K562 (cell line): Measurements from ENCODE around the gene GALNT16. TPM values are rescaled to one million over a fixed set of nuclear protein-coding genes. Genes with fewer than 3 reads are reported as not detected.

Experiments
- ATAC-seq: fragments of 200-7000 bp; cut with Tn5 transposase; 3 replicates; pipeline ENCODE4 v1.9.1; 2020; ENCODE audit warnings: moderate library complexity
- BruUV-seq: library from RNA; stranded (reverse); fragments of 400-500 nt; replicated peaks from 2 replicates; lab custom pipeline; 2021; lab: Mats Ljungman, UMichigan
- CTCF ChIA-PET: fragments of 300-600 bp; formaldehyde crosslinking; extraction: SDS; loops from one replicate; lab custom pipeline; 2021; ENCODE audit warnings: low intra/inter-chr PET ratio; lab: Yijun Ruan, JAX
- POLR2A ChIA-PET: fragments of 300-600, 350-650 bp; sonication (Branson Sonifier 250); formaldehyde crosslinking; extraction: SDS; loops from one replicate; lab custom pipeline; 2021; ENCODE audit warnings: antibody characterized with exemption, inconsistent platforms; lab: Yijun Ruan, JAX
- DNase-seq, 4 experiments: peaks; one replicate each; pipeline versions ENCODE4 v3.0.0 to v3.0.0-alpha.2; 2011 to 2018; ENCODE audit warnings: low spot score in 3 of 4, mixed read lengths in 3 of 4; ENCODE audit errors: extremely low read depth in 1 of 4
- FAIRE-seq: peaks from 2 replicates; lab custom pipeline; 2011; peaks lifted over from hg19 to GRCh38; lab: Jason Lieb, UNC
- H2AFZ ChIP-seq: 2 replicates; pipeline ENCODE4 v1.6.0; 2011; ENCODE audit warnings: low read depth, low read length, control low read depth, inconsistent platforms
- H3K27ac ChIP-seq: fragments of 200-600 bp; 3 replicates; pipeline ENCODE4 v1.8.0; 2011; ENCODE audit warnings: low read depth, mild to moderate bottlenecking, control low read depth, inconsistent platforms, low read length, moderate library complexity, mixed read lengths; ENCODE audit errors: extremely low read depth
- H3K27me3 ChIP-seq, 2 experiments: fragments of 300-600 bp in 1 of 2; 2 replicates in 1 of 2; 3 replicates in 1 of 2; pipeline versions ENCODE4 v1.6.0 to v1.8.0; 2011; ENCODE audit warnings: inconsistent platforms in 2 of 2, low read length in 2 of 2, mild to moderate bottlenecking in 1 of 2, mixed read lengths in 1 of 2, moderate library complexity in 1 of 2; ENCODE audit not compliant: control insufficient read depth in 2 of 2, insufficient read depth in 2 of 2
- H3K36me3 ChIP-seq: fragments of 300-600 bp; 3 replicates; pipeline ENCODE4 v1.8.0; 2011; ENCODE audit warnings: mild to moderate bottlenecking, low read length, inconsistent platforms; ENCODE audit not compliant: control insufficient read depth, insufficient read depth
- H3K4me1 ChIP-seq, 2 experiments: fragments of 200-600 bp in 1 of 2; replicated peaks in 1 of 2; 2 replicates in 1 of 2; 3 replicates in 1 of 2; pipeline versions ENCODE4 v1.5.1 to v1.8.0; 2011; ENCODE audit warnings: inconsistent platforms in 2 of 2, low read length in 2 of 2, mild to moderate bottlenecking in 1 of 2, mixed read lengths in 1 of 2, moderate library complexity in 1 of 2; ENCODE audit not compliant: control insufficient read depth in 2 of 2, insufficient read depth in 2 of 2
- H3K4me2 ChIP-seq: 2 replicates; pipeline ENCODE4 v1.6.1; 2011; ENCODE audit warnings: low read length, control low read depth, inconsistent platforms, mixed read lengths; ENCODE audit not compliant: insufficient read depth
- H3K4me3 ChIP-seq: fragments of 200-600 bp; sonication (generic), shearing (Covaris generic); 2 replicates; pipeline ENCODE4 v1.5.1; 2016; ENCODE audit warnings: control low read depth, inconsistent platforms
- H3K79me2 ChIP-seq: fragments of 200-600 bp; 3 replicates; pipeline ENCODE4 v1.8.0; 2011; ENCODE audit warnings: low read length, inconsistent platforms; ENCODE audit not compliant: control insufficient read depth, insufficient read depth
- H3K9ac ChIP-seq, 2 experiments: 2 replicates each; pipeline versions ENCODE4 v1.6.0 to v1.6.1; 2011; ENCODE audit warnings: low read depth in 2 of 2, low read length in 2 of 2, control low read depth in 1 of 2, inconsistent platforms in 1 of 2, mild to moderate bottlenecking in 1 of 2, mixed read lengths in 1 of 2; ENCODE audit not compliant: insufficient read depth in 1 of 2
- H3K9me1 ChIP-seq: one replicate; pipeline ENCODE4 v1.6.0; 2011; ENCODE audit warnings: inconsistent platforms, mild to moderate bottlenecking, low read length, moderate library complexity; ENCODE audit not compliant: control insufficient read depth, insufficient read depth
- H3K9me3 ChIP-seq: replicated peaks from 2 replicates; pipeline ENCODE4 v1.5.1; 2011; ENCODE audit warnings: low read depth, low read length, inconsistent platforms; ENCODE audit not compliant: control insufficient read depth, insufficient read depth
- H4K20me1 ChIP-seq: replicated peaks from 2 replicates; pipeline ENCODE4 v1.6.1; 2011; ENCODE audit warnings: low read length, inconsistent platforms, mixed read lengths; ENCODE audit not compliant: control insufficient read depth, insufficient read depth
- BDP1 ChIP-seq: IDR thresholded peaks from 3 replicates; pipeline ENCODE4 v1.6.1; 2011; ENCODE audit not compliant: insufficient read length, insufficient read depth
- BRD4 ChIP-seq: fragments of 200-600 bp; sonication (generic); IDR thresholded peaks from 2 replicates; pipeline ENCODE4 v1.6.1; 2017; ENCODE audit warnings: inconsistent platforms
- EHMT2 ChIP-seq: fragments of 450-650 bp; IDR thresholded peaks from 2 replicates; pipeline ENCODE4 v1.6.1; 2018; ENCODE audit warnings: antibody characterized with exemption
- GTF2E2 ChIP-seq: fragments of 200-800 bp; sonication (Bioruptor generic); IDR thresholded peaks from 2 replicates; pipeline ENCODE4 v1.6.1; 2016; ENCODE audit warnings: missing genetic modification characterization, missing compliant biosample characterization
- KAT7 ChIP-seq: sonication (generic); formaldehyde crosslinking; IDR thresholded peaks from 2 replicates; pipeline ENCODE4 v1.8.0; 2022; ENCODE audit warnings: missing genetic modification reagents, mild to moderate bottlenecking, borderline replicate concordance
- MCM7 ChIP-seq, 2 experiments: fragments of 450-650 bp; IDR thresholded peaks; 2 replicates each; pipeline ENCODE4 v1.6.1; 2016 to 2018
- POLR2B ChIP-seq: fragments of 450-650 bp; IDR thresholded peaks from 2 replicates; pipeline ENCODE4 v1.6.1; 2018; ENCODE audit warnings: low read depth; ENCODE audit not compliant: partially characterized antibody
- SNRNP70 ChIP-seq: fragments of 200-400 bp; formaldehyde crosslinking; optimal IDR thresholded peaks from 2 replicates; pipeline ENCODE3; 2017; ENCODE audit warnings: low read depth, low read length
- XRCC3 ChIP-seq: fragments of 450-650 bp; IDR thresholded peaks from 2 replicates; pipeline ENCODE4 v1.6.1; 2017; ENCODE audit warnings: mild to moderate bottlenecking, moderate library complexity
- ZFP1 ChIP-seq: fragments of 450-650 bp; formaldehyde crosslinking; IDR thresholded peaks from 2 replicates; pipeline ENCODE4 v1.4.0; 2020; ENCODE audit warnings: mild to moderate bottlenecking, mixed read lengths
- ZNF23 ChIP-seq: fragments of 250-450 bp; sonication (Bioruptor Pico); IDR thresholded peaks from 2 replicates; pipeline ENCODE4 v1.4.0; 2020; ENCODE audit warnings: mild to moderate bottlenecking
- ZNF232 ChIP-seq: sonication (generic); formaldehyde crosslinking; IDR thresholded peaks from 2 replicates; pipeline ENCODE4 v1.8.0; 2022; ENCODE audit warnings: mild to moderate bottlenecking, missing genetic modification reagents
- ZNF507 ChIP-seq: conservative IDR thresholded peaks from 2 replicates; pipeline ENCODE4 v1.6.1; 2017; ENCODE audit warnings: missing genetic modification characterization, missing compliant biosample characterization
- WGBS: fragments of 100-300 bp; shearing (Covaris generic); methylation state at CpG from one replicate; pipeline ENCODE4 v1.1.6; 2016; ENCODE audit warnings: low coverage, mixed read lengths; ENCODE audit not compliant: insufficient coverage; ENCODE audit errors: missing lambda C conversion rate; 5-methylcytosine and 5-hydroxymethylcytosine counted together
- in situ Hi-C: fragments of 300-500 bp; cut with MboI; formaldehyde crosslinking; loops from 4 replicates; pipeline ENCODE4 v1.15.0; 2018; ENCODE audit warnings: inconsistent platforms, mixed read lengths
- intact Hi-C: fragments of 100-400 bp; cut with micrococcal nuclease; formaldehyde crosslinking; loops from 2 replicates; pipeline ENCODE4 v1.14.2; 2022
- polyA plus RNA-seq, 8 experiments: library from polyadenylated mRNA; depleted of rRNA in 4 of 8; stranded (reverse) in 5 of 8; unstranded in 3 of 8; fragments of >200 nt; fragmentation: Nextera tagmentation in 2 of 8; fragmentation: Illumina TruSeq in 1 of 8; extraction: Ambion mirVana in 2 of 8; extraction: Trizol in 1 of 8; gene quantifications; 2 replicates each; pipeline versions ENCODE4 v1.2.1 to v1.2.3, GENCODE V29; 2011 to 2014; ENCODE audit warnings: inconsistent platforms in 1 of 8, missing spikeins in 1 of 8
- total RNA-seq, 7 experiments: library from RNA; depleted of rRNA in 6 of 7; stranded (reverse); fragments of >200 nt in 6 of 7; fragmentation: Illumina TruSeq in 2 of 7; extraction: Trizol in 2 of 7; gene quantifications; 2 replicates each; pipeline versions ENCODE4 v1.2.1 to v1.2.3, GENCODE V29; 2011 to 2021; ENCODE audit warnings: low replicate concordance in 1 of 7
- TF ChIP-seq, protein P1 (sequence below): fragments of 200-800 bp; sonication (Bioruptor generic); IDR thresholded peaks from 2 replicates; pipeline ENCODE4 v1.6.1; 2017; ENCODE audit warnings: missing genetic modification characterization, missing compliant biosample characterization
- TF ChIP-seq, protein P2 (sequence below): fragments of 450-650 bp; IDR thresholded peaks from 2 replicates; pipeline ENCODE4 v1.6.1; 2018; ENCODE audit warnings: mild to moderate bottlenecking, low read depth; ENCODE audit not compliant: partially characterized antibody

The GALNT16 gene
- total and polyA plus RNA-seq, 9 of the 15 experiments (the other 6 are each of a cell fraction or from before 2014, with no cell fraction given): not detected

DNA sequence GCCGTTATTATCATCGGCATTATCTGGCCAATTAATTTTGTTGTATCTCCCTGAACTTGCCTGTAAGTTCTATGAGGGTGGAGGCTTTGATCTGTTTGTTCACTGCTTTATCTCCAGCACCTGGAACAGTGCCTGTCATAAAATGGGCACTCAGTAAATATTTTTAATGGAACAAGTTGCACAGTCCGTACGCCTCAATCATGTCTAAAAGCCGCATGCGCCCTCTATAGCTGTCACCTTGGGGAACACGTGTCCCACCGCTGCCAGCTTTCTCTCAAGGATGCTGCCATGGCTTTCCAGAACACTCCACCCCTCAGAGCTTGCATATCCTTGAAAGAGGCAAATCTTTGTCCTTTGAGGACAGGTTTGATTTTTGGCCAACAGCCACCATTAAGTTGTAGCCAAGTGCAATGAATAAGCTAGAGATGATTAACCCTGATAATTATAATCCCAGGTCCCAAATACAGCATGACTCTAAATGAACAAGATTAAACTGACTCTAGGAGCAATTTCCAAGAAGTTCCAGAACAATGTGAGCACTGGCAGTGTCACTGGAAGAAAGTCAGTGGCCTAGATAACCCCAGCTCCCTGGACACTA, 83.1 kb downstream of the GALNT16 start:
- DNase-seq (no peak), FAIRE-seq (no peak), ATAC-seq (no peak)
- no peak overlapping the region for H3K4me3 ChIP-seq
- H3K9me3 ChIP-seq: no peaks in the 10 kb centered on the region
- no peak overlapping the region for H3K27ac ChIP-seq
- no peaks in the 10 kb centered on the region for H3K36me3 ChIP-seq
- no peak overlapping the region for H2AFZ ChIP-seq
- intact Hi-C loops: no loop called here
- TF ChIP-seq, protein P1, sequence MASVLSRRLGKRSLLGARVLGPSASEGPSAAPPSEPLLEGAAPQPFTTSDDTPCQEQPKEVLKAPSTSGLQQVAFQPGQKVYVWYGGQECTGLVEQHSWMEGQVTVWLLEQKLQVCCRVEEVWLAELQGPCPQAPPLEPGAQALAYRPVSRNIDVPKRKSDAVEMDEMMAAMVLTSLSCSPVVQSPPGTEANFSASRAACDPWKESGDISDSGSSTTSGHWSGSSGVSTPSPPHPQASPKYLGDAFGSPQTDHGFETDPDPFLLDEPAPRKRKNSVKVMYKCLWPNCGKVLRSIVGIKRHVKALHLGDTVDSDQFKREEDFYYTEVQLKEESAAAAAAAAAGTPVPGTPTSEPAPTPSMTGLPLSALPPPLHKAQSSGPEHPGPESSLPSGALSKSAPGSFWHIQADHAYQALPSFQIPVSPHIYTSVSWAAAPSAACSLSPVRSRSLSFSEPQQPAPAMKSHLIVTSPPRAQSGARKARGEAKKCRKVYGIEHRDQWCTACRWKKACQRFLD (CRISPR knock-in tag): no peak
- no peak for TF ChIP-seq ZNF232
- no peak for TF ChIP-seq GTF2E2 (tag)
- no peak for TF ChIP-seq XRCC3
- no peak for TF ChIP-seq BDP1
- TF ChIP-seq, protein P2, sequence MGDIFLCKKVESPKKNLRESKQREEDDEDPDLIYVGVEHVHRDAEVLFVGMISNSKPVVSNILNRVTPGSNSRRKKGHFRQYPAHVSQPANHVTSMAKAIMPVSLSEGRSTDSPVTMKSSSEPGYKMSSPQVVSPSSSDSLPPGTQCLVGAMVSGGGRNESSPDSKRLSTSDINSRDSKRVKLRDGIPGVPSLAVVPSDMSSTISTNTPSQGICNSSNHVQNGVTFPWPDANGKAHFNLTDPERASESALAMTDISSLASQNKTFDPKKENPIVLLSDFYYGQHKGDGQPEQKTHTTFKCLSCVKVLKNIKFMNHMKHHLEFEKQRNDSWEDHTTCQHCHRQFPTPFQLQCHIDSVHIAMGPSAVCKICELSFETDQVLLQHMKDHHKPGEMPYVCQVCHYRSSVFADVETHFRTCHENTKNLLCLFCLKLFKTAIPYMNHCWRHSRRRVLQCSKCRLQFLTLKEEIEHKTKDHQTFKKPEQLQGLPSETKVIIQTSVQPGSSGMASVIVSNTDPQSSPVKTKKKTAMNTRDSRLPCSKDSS: no peak
- no peak for TF ChIP-seq SNRNP70
- TF ChIP-seq BRD4: no peak
- TF ChIP-seq ZFP1 (CRISPR knock-in tag): no peak
- no peak for TF ChIP-seq MCM7 (IDR thresholded peaks at IDR 0.05)
- no peak for TF ChIP-seq KAT7
- no peak for TF ChIP-seq ZNF507
- TF ChIP-seq POLR2B: no peak
- TF ChIP-seq EHMT2: no peak
- TF ChIP-seq ZNF23: no peak
- POLR2A ChIA-PET: no interaction called here
- in situ Hi-C loops: no loop called here
- no peaks in the 10 kb centered on the region for H3K9me1 ChIP-seq
- H3K79me2 ChIP-seq: no peaks in the 10 kb centered on the region
- H3K27me3 ChIP-seq: peaks cover 8 to 49% of the 10 kb centered on the region in 2 experiments; a peak in 4 of 5 replicates
- 4% methylated on average over 7 of the region's 8 CpGs for WGBS
- CTCF ChIA-PET: no interaction called here
- no peaks in the 10 kb centered on the region for H3K4me1 ChIP-seq
- no peak overlapping the region for H3K9ac ChIP-seq
- H3K4me2 ChIP-seq: no peak overlapping the region
- BruUV-seq: no TSS peak
- no peaks in the 10 kb centered on the region for H4K20me1 ChIP-seq
